Kidney (tissue), 14 donors: ENCODE results near the gene PHEX. TPM values are rescaled to one million over a fixed set of nuclear protein-coding genes. Genes with fewer than 3 reads are reported as not detected.
A peak's percentile ranks its signal among the peaks of the same experiment; 100 is the strongest.

Experiments used
- DNase-seq, 5 donors: peaks; one replicate each; pipeline ENCODE4 v3.0.0-alpha.2; 2013 to 2020
- FAIRE-seq: peaks from 2 replicates; lab custom pipeline; 2012; peaks lifted over from hg19 to GRCh38; lab: Jason Lieb, UNC
- H3K27ac ChIP-seq, 2 donors: one replicate each; pipeline ENCODE4 v1.7.0; 2013; ENCODE audit warnings: low read depth in 2 of 2, low read length in 2 of 2, inconsistent platforms in 1 of 2
- H3K27me3 ChIP-seq: one replicate; pipeline ENCODE4 v1.7.1; 2013; ENCODE audit warnings: low read length, inconsistent platforms; ENCODE audit not compliant: control insufficient read depth, insufficient read depth
- H3K36me3 ChIP-seq, 3 donors: one replicate each; pipeline versions ENCODE4 v1.7.0 to v1.7.1; 2013; ENCODE audit warnings: low read length in 3 of 3, control low read depth in 1 of 3, inconsistent platforms in 1 of 3; ENCODE audit not compliant: insufficient read depth in 3 of 3, control insufficient read depth in 2 of 3
- H3K4me1 ChIP-seq, 3 donors: one replicate each; pipeline versions ENCODE4 v1.7.0 to v1.7.1; 2013; ENCODE audit warnings: low read length in 3 of 3, inconsistent platforms in 1 of 3, low read depth in 1 of 3; ENCODE audit not compliant: control insufficient read depth in 2 of 3, insufficient read depth in 2 of 3
- H3K4me3 ChIP-seq, 3 donors: one replicate each; pipeline versions ENCODE4 v1.7.0 to v1.8.1; 2013; ENCODE audit warnings: low read length in 3 of 3, control low read depth in 1 of 3, inconsistent platforms in 1 of 3
- H3K9ac ChIP-seq, 3 donors: one replicate each; pipeline versions ENCODE4 v1.7.0 to v1.7.1; 2013; ENCODE audit warnings: low read length in 3 of 3, control low read depth in 1 of 3, inconsistent platforms in 1 of 3
- H3K9me3 ChIP-seq, 3 donors: one replicate each; pipeline versions ENCODE4 v1.7.0 to v1.7.1; 2013; ENCODE audit warnings: low read length in 3 of 3, control low read depth in 1 of 3, inconsistent platforms in 1 of 3; ENCODE audit not compliant: control insufficient read depth in 2 of 3, insufficient read depth in 1 of 3
- CTCF ChIP-seq: IDR thresholded peaks from 3 replicates; pipeline ENCODE4 v1.5.1; 2012; ENCODE audit warnings: mild to moderate bottlenecking, moderate library complexity, borderline replicate concordance; ENCODE audit not compliant: insufficient read depth; ENCODE audit errors: extremely low read depth
- intact Hi-C: fragments of 100-400 bp; cut with DNase I; formaldehyde crosslinking; loops from one replicate; pipeline ENCODE4 v1.11.1; 2022
- polyA plus RNA-seq: library from polyadenylated mRNA; stranded (reverse); fragments of 350-450 nt; fragmentation: Illumina TruSeq; extraction: RNeasy Lipid Tissue Mini Kit (QIAGEN cat#74804); gene quantifications from one replicate; pipeline ENCODE4 v1.2.3, GENCODE V29; 2014; ENCODE audit warnings: low read depth, low replicate concordance; ENCODE audit not compliant: insufficient read depth
- total RNA-seq: library from RNA; stranded (reverse); fragmentation: NEBNext Ultra II Directional; extraction: Animal tissue kit (Norgen Biotek cat#: 25700); gene quantifications from one replicate; pipeline ENCODE4 v1.2.1, GENCODE V29; 2021
- donor health status: control.
- donor health status: control.
- donor health status: control.
- donor health status: control.
- donor health status: control.
- donor health status: DM: yes; HTN: yes; CAD: no.
- donor health status: Normal renal cell carcinoma (clear cell type).

Gene PHEX
- total and polyA plus RNA-seq, 2 donors from 2014 or later = 0.19 to 0.25 TPM

GRCh38 chrX:22039541-22039940, 7.4 kb downstream of the PHEX start:
- no peak for DNase-seq
- Histone ChIP-seq H3K27me3 (no peaks in the 10 kb centered on the region), H3K36me3 (no peaks in the 10 kb centered on the region), H3K27ac (no peak overlapping the region), H3K9ac (no peak overlapping the region), H3K9me3 (no peaks in the 10 kb centered on the region), H3K4me3 (no peak overlapping the region), H3K4me1 (no peaks in the 10 kb centered on the region)
- intact Hi-C loops = no loop called here
- TF ChIP-seq CTCF = no peak
- FAIRE-seq = no peak

- intact Hi-C loops = no loop called here
- no peak for FAIRE-seq
Observed at GRCh38 chrX:22040184-22040583, 8.1 kb downstream of the PHEX start.

GRCh38 chrX:22041907-22042530, 9.9 kb downstream of the PHEX start:
- Histone ChIP-seq H3K9ac (no peak overlapping the region), H3K4me1 (no peaks in the 10 kb centered on the region), H3K27ac (no peak overlapping the region), H3K27me3 (no peaks in the 10 kb centered on the region), H3K36me3 (no peaks in the 10 kb centered on the region), H3K9me3 (no peaks in the 10 kb centered on the region), H3K4me3 (no peak overlapping the region)
- TF ChIP-seq CTCF = no peak
- FAIRE-seq (no peak), DNase-seq (peak in 3 of 5 donors; percentile 20 to 46 (median 42))
- intact Hi-C loops = no loop called here

More at GRCh38 chrX:22040184-22040583, 8.1 kb downstream of the PHEX start:
- H3K4me3 ChIP-seq = no peak overlapping the region
- no peak for DNase-seq
- no peak overlapping the region for H3K9ac ChIP-seq
- no peaks in the 10 kb centered on the region for H3K9me3 ChIP-seq
- no peak overlapping the region for H3K27ac ChIP-seq
- H3K4me1 ChIP-seq = no peaks in the 10 kb centered on the region
- no peak for TF ChIP-seq CTCF
- H3K27me3 ChIP-seq = no peaks in the 10 kb centered on the region
- H3K36me3 ChIP-seq = no peaks in the 10 kb centered on the region

- DNase-seq = no peak
- no peak for TF ChIP-seq CTCF
- Histone ChIP-seq H3K27ac (no peak overlapping the region), H3K9me3 (no peaks in the 10 kb centered on the region), H3K4me3 (no peak overlapping the region), H3K4me1 (no peaks in the 10 kb centered on the region), H3K9ac (no peak overlapping the region), H3K36me3 (no peaks in the 10 kb centered on the region), H3K27me3 (no peaks in the 10 kb centered on the region)
- intact Hi-C loops = no loop called here
- FAIRE-seq = no peak
Observed at GRCh38 chrX:22043872-22044271, 11.7 kb downstream of the PHEX start.
